Hematopoietic multipotent progenitor cell treated with erythropoietin and hydrocortisone succinate and interleukin-3 and kit ligand, for 4 days (in vitro differentiated cells): Measurements from ENCODE around the gene RABGAP1L.
A peak's percentile ranks its signal among the peaks of the same experiment; 100 is the strongest.
"Not testable (repeated sequence)": the region's sequence is repeated elsewhere in the genome, so short reads cannot be mapped to it uniquely, and the experiment has no call there.

Source experiments
- DNase-seq: peaks from one replicate; pipeline ENCODE4 v3.0.0-alpha.2; 2015

Gene RABGAP1L

DNA sequence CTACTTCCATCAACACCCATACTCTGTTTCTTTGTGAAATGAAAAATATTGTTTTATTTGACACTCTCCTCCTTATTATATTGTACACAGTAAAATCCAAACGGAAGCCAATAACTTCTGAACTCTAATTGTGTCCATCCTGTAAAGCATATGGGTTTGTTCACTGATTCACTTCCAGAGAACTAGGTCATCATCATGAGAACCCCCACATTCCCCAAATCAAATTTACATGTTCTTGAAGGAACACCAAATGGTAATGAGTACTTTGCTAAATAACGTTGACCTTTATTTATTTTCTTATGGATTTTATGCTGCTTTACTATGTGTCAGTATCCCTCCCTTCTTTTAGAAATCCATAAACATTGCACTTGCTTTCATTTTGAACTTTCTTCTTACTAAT is 627.0 kb downstream of the RABGAP1L start:
- no peak for DNase-seq

DNA sequence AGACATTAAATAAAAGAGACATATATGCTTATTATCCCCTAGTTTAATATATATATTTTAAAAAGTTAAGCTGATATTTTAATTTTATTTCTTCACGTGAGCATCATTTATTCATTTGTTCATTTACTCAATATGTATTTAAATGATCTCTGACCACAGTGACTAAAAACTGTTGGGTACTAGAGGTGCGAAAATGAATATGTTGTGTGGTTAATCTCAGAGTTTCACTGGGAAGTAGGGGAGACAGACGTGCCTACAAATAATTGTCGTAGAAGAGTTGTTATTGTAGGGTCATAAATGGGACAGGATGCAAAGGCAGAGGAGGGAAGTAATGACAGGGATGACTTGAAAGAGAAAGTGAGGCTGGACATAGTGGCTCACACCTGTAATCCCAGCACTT is 627.4 kb downstream of the RABGAP1L start:
- no peak for DNase-seq

DNA sequence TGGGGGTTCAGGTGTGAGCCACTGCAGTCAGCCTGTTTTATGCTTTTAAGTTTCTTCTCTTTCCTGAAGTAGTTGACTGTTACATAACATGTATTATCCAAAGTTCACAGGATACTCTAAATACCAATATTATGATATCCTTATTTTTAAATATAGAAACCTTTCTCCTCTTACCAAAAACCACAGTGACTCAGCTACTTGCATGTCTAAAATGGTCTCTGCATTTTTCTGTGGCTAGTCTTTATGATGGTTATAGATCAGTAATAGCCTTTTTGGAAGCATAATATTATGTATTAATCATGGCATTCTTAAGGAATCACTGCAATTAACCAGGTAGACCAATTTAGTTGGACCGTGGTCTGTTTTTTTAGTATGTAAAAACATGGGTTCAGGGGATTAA is 629.7 kb downstream of the RABGAP1L start:
- DNase-seq: peak; percentile 73

DNA sequence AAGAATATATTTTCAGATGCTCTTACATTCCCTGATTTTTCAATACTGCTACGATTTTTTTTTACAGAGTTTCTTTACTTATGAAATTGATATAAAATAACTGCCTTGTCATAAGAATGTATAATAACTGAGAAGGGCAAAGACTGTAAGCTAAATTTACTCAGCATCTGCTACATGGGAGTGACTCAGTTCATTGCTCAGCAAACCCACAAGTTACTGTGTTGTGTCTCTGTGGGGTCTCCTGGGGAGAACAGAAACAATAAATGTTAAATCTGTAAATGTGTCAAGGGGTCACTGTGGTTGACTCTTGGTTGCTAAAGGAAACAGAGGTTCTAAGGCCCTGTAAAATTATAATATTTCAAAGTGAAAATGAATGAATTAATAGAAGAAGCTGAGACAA is 630.1 kb downstream of the RABGAP1L start:
- DNase-seq: peak; percentile 20

DNA sequence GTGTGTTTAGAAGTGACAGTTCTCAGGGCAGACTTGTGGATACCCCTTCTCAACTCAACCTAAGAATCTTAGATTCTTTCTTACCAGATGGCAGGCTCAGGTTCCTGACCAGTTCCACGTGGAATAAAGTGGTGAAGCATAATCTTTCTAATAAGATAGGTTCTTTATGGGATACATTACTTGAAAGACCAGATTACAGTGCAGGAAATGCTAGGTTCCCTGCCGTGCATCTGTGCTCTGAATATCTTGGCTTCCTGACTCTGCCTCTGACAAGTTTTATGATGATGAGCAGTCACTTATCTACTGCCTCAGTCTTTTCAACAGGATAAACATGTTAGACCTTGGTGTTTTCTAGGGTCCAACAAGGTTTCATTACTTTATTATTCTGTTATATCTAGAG is 632.5 kb downstream of the RABGAP1L start:
- DNase-seq: peak; percentile 18

DNA sequence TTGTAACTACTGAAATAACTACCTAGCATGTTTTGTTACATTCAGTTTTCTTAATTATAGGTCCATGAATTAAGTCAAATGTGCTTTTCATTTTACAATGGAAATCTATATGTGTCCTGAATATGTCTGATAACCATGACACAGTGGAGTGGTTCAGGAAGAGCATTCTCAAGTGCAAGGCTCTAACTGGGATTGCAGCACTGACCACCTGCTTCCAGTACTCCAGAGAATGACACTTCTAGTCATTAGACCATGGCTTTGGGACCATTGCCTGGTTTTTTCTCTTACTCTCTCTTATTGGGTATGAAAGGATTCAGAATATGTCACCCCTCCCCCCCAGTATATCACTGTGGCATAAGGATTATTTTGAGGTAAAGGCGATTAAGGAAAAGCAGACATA is 635.5 kb downstream of the RABGAP1L start:
- no peak for DNase-seq

DNA sequence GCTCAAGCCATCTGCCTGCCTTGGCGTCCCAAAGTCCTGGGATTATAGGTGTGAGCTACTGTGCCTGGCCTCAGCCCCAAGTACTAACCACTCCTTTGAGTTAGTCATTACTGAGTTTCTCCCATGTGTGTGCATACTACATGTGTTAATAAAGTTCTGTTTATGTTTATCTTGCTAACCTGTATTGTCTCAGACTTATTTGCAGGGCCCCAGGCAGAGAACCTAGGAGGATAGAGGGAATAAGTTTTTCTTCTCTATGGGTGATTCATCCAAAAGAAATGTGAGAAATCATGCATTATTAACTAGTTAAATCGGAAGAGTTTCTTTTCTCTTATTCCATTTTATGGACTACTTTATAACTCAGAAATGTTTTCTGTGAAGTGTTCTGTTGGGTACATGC is 636.5 kb downstream of the RABGAP1L start:
- no peak for DNase-seq

DNA sequence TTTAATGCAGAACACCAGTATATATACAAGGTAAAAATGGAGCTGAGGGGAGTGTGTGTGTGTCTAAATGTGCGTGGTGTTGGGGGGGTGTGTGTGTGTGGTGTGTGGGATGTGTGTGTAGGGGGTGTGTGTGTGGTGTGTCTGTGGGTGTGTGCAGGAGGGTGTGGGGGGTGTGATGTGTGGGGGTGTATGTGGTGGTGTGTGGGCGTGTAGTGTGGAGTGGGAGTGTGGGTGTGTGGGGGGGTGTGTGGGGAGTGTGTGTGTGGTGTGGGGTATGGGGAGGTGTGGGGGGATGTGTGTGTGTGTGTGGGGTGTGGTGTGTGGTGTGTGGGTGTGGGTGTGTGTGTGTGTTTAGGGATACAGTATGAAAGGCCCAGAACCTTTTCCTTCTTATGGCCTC is 638.1 kb downstream of the RABGAP1L start:
- no peak for DNase-seq

DNA sequence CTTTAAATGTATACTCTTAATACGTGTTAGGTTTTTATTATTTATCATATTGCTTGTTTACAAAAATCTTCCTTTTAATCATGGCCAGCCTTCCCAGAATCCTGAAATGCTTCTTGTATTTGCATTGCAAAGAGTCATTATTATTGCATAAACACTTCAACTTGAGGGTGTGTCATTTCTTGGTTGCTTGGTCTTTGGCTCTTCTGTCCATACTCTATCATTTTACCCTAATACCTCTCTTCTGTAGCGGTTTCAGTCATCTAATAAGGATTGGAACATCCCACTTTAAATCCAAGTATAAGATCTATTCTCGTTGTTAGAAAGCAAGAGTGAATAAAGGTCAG is 639.8 kb downstream of the RABGAP1L start:
- DNase-seq: no peak

DNA sequence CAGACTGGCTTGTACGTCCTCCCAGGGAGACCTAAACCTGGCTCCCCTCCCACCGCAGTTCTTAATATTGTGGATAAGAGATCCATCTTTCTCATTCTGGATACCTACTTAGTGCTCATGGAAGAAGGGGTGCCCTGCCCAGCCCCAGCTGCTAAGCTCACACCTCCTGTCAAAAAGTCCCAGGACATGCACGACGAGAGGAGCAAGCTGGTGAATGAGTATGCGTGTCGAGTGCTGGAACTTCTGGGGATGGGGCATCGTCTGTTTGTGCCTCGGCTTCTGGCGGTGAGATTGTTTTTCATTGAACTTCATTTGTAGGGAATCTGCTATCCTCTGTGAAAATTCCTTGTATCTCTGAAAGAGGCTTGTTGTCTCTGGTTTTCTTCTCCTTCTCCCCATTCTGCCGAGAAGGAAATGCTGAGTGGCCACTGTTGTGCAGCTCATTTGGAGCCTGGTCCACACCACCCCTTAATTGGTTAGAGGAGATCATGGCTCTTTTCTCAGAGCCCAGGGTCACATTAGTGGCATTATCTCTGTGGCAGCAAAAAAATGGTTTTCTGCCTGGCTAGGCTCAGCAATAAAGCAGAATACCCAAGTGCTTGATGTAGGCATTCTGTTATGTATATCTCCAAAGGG is 641.0 kb downstream of the RABGAP1L start:
- peak; percentile 18 for DNase-seq

DNA sequence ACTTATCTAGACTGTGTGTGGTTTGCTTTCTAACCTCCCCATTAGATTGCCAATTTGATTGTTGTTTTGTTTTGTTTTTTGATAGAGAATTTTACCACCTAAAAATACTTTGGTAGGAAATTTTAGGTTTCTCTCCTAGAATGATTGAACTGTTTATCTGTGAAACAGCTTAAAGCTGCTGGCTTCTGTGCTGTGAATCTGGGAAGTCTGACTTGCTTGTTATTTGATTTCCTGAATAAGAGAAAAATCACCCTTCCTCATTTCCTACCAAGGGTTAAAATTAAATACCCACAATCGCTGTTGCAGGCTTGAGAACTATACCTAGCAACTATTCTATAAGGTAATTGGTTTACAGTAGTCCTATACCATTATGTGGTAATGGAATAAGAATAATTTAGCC is 641.6 kb downstream of the RABGAP1L start:
- DNase-seq: peak; percentile 7

DNA sequence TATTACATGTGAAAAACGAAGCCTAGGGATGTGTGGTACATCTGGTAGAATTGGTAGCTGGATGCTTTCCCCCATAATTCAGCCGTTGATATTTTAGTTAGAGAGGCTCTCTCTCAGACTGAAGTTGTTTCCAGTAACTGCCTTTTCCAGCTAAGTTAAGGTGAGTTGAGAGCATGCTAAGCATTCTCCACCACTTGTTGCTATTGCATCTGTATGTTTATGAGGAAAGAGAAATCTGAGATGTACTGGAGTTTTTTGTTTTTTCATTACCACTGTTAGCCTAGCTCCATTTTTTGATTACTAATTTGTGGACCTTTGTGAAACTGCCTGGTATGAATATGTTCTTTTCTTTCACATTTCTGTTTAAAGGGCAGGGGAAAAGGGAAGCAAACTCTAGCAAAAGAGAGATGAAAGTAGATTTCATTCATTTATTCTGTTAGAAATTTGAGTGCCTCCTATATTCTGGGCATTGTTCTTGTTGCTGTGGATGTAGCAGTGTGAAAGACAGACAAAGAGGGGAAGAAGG is 650.5 kb downstream of the RABGAP1L start:
- no peak for DNase-seq

DNA sequence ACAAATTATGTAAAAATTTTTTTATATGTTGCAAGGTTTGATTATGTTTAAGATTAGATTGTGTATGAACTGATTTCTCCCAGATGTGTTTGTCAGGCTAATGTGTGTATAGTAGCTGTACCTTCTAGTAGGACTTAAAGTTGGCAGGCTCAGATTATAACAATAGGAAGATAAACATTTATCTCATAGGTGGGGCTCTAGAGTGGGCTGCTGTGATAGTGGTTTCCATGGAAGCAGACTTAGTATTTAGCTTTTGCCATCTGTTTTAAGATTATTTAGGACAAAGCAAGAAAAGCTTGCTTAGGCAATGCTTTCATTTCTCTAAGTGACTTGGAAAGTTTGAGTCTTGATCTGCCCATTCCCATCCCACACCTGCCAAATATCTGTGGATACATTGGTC is 652.7 kb downstream of the RABGAP1L start:
- no peak for DNase-seq

DNA sequence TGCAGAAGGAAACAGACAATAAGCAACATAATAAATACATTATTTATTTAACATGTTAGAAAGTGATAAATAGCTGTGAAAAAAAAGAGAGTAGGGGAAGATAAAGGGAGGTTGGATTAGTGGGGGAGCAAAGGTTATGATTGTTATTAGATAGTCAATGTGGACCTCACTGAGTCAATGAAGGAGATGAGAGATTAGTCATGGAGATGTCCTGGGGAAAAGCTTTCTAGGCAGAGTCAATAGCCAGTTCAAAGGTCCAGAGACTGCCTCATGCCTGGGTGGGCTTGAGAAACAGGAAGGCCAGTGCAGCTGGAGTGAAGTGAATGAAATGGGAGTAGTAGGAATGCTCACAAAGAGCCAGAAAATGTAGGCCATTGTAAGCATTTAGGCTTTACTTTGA is 653.3 kb downstream of the RABGAP1L start:
- DNase-seq: no peak

DNA sequence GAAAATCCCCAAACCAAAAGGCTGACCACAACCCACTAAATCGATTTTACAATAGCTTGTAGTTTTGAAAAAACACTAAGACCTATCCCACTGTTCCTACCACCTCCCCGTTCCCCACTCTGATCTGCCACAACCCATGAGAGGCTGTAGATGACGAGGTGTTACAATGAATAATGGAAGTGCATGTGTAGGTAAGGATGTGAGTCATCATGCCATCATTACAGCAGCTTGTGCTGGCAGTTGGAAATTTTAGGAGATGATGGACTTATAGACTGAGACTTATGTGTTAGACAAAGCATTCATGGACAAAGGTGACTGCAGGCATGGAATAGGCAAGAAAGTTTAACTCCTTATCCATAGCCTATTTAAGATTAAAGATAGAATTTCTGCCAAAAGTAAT is 655.7 kb downstream of the RABGAP1L start:
- no peak for DNase-seq

DNA sequence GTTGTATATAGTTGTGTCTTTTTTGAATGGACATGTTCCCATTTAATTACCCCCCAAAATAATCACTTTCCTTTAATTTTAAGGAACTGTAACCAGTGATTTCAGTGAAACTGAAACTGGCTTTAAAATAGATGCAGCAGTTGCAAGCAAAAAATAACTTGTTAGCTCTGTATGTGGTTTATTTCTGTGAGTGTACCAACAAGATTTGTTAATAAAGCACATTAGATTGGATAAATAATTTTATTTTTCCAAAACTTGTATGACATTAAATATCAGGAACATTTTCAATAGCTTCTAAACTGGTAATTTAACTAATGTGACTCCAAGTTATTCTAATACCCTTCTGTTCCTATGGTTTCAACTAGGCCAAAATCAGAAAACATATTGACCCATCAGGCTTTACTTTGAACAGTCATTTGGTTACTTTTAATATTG is 656.2 kb downstream of the RABGAP1L start:
- DNase-seq: no peak

DNA sequence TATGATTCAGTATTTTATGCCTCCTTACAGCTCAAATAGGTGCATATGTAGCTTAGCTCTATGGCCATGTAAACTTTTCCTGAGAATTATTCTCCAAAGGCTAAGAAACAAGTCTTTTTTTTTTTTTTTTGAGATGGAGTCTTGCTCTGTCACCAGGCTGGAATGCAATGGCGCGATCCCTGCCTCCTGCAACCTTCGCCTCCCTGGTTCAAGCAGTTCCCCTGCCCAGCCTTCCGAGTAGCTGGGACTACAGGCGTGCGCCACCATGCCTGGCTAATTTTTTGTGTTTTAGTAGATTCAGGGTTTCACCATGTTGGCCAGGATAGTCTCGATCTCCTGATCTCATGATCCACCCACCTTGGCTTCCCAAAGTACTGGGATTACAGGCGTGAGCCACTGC is 657.3 kb downstream of the RABGAP1L start:
- DNase-seq: not testable (repeated sequence)

DNA sequence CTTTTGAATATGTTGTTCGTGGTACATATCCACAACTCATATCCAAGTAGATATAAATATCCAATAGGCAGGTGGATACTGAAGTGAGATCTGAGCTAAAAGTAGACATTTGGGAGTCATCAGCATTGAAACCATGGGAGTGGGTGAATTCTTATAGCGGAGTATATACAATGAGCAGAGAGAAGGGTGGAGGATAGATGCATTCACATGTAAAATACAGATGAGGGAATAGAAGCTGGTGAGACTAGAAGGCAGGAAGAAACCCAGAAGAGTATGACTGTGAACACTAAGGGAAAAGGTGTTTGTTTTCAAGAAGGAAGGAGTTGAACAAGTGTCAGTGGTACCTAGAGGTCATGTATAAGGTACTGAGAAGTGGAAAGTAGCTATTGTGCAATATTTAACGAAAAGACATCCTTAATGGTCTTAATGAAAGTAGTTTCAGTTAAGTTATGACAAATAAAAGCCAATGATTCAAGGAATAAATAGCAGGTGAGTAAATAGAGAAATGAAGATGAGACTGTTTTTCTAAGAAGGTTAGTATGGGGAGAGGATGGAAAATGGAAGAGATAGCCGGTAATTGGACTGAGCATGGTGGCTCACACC is 658.8 kb downstream of the RABGAP1L start:
- no peak for DNase-seq

DNA sequence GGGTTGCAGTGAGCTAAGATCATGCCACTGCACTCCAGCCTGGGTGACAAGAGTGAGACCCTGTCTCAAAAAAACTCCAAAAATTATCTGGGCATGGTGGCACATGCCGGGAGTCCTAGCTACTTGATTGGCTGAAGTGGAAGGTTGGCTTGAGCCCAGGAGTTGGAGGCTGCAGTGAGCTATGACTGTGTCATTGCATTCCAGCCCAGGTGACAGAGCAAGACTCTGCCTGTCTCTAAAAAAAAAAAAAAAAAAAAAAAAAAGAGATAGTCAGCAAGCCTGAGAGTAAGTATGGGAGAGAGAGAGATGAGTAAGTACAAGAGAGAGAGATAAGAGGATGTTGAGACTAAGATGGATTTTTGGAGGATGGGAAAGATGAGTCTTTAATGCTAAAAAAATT is 659.6 kb downstream of the RABGAP1L start:
- no peak for DNase-seq

DNA sequence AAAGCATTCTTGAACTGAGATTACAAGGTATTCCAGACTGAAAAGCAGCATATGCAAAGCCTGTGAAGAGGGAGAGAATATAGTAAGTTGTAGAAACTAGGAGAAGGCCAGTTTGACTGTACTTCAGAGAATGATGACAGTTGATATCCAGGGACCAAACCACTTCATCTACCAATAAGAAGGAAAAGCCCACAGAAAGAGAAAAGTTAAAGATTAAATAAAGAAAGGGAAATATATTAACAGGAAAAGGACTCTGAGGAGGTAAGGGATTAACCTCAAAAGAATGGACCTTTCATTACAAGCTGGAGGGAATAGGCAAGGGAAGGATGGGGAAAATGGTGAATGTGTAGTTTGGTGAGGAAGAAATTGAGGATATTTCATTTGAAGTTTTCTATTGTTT is 660.3 kb downstream of the RABGAP1L start:
- no peak for DNase-seq

DNA sequence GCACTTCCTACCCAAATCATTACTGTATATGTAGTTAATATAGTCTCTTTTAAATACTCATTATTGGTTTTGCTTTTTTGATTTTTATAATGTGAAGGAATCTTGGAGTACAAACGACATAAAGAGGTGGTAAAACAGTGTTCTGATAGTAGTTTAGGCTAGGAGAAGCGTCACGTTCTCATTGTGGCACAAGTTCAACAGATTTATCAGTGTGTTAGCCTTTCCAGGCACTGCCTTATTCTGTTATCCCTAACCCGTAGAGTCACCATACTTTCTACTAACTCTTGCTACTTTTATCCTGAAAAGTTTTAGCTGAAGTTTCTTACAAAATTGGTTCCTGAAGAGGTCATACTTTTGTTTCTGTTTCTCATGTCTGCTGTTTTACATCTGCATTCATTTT is 665.8 kb downstream of the RABGAP1L start:
- no peak for DNase-seq

DNA sequence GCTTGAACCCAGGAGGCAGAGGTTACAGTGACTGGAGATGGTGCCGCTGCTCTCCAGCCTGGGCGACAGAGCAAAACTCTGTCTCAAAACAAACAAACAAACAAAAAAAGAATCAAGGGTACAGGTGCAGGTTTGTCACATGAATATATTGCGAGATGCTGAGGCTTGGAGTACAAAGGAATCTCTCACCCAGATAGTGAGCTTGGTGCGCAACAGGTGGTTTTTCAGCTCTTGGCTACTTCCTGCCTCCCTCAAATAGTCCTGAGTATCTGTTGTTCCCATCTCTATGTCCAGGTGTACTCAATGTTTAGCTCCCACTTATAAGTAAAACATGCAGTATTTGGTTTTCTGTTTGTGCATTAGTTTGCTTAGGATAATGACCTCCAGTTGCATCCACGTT is 666.5 kb downstream of the RABGAP1L start:
- no peak for DNase-seq

DNA sequence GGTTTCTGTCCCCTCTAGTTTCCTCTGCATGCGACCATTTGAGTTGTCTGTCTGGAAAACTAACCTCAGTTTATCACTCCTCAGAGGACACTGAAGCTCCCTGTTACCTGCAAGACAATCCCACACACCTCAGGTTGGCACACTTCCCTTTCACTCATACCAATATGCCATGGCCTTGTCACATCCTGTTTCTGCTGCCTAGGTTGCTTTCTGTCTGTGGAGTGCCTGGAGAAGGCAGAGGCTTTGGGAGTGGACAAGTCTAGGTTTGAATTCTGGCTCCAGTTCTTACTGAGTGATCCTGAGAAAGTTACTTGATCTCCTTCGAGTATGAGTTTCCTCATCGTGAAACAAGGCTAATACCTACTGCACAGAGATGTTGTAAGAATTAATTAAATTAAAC is 668.9 kb downstream of the RABGAP1L start:
- no peak for DNase-seq

DNA sequence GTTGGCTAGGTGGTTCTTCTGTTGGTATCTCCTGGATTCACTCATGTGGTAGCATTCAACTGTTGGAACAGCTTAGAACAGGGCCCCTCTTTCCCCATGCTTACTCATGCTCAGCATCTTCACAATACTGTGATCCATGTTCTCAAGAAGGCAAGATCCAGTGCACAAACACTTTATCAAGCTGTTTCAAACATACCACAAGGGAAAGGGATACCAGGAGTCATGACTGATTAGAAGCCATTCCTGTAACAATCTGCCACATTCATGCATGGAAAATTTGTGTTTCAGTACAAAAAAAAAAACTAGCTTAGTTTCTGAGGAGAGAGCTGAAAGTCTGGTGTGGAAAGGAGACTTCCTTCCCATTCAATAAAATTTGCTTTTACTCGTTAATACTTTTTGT is 670.7 kb downstream of the RABGAP1L start:
- peak; percentile 63 for DNase-seq

DNA sequence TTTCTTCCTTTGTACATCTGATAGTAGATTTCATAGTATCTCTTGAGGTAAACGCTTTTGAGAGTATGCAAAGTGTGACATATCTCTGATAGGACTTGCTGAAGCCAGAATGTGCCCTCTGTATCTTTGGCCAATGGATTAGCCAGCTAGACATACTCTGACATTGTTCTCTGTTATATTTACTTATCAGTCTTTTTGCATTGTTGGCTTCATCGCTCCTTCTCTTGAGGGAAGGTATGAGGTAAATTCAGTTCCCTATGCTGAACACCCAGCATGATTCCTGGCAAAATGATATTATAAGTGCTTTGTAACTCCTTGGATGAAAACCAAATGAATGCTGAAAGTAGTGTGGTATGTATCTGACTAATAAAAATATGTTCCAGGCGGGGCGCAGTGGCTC is 677.2 kb downstream of the RABGAP1L start:
- DNase-seq: no peak
